Measurements from ENCODE around the gene ACTL10.
"Not testable (repeated sequence)": the region's sequence is repeated elsewhere in the genome, so short reads cannot be mapped to it uniquely, and the experiment has no call there.

The ACTL10 gene

GRCh38 chr20:33666293-33667244, at the start of gene ACTL10:
ACTL10 (plus strand) TSS chr20:33666943; CDS start chr20:33667498, 555 bp downstream.
- peak; percentile 99 for DNase-seq (ENCODE audit: low read depth, low spot score)

GRCh38 chr20:33621717-33622400, 44.9 kb upstream of the ACTL10 start:
- DNase-seq (ENCODE audit: low read depth, low spot score) = no peak

DNA sequence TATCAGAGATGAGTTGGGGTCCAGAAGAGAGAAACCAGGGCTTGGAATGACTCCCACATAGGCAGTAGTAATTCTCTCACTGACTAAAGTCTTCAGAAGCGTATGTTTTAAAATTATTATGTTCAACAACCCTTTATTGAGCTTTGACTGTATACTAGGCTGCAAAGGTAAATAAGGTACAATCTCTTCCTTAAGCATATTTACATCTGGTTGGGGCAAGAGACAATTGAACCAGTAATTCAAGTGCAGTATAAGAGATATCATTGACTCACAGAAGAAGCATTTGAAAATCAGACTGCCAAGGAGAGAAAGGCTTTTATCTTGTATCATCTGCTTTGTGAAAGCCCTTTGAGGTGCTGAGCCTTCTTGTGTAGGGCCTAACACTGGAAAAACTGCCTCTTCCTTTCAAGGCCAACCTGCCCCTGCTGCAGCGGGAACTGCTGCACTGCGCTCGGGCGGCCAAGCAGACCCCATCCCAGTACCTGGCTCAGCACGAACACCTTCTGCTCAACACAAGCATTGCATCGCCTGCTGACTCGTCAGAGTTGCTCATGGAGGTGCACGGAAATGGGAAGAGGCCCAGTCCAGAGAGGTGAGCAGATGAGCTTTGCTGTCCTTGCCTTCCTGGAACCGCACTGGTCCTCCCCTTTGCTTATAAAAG, 43.9 kb upstream of the ACTL10 start:
- no peak for DNase-seq (ENCODE audit: low read depth, low spot score)

GRCh38 chr20:33624399-33624798, 42.3 kb upstream of the ACTL10 start:
- DNase-seq (ENCODE audit: low read depth, low spot score) = no peak

DNA sequence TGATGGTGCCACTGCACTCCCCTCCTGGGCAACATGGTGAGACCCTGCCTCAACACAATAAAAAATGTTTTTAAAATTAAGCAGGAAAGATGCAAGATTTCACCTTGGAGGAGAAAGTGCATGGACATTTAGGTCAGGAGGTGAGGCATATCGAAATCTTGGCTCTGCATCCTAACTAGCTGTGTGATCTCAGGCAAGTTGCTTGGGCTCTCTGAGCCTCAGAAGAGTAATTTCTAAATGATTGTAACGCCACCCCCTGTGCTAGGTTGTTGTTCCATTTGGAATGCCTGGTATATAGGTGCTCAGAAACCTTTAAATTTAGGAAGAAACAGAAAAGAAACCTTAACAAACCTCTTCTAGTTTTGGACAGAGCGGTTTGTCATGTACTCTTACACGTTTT, 40.6 kb upstream of the ACTL10 start:
- DNase-seq (ENCODE audit: low read depth, low spot score) = no peak

DNA sequence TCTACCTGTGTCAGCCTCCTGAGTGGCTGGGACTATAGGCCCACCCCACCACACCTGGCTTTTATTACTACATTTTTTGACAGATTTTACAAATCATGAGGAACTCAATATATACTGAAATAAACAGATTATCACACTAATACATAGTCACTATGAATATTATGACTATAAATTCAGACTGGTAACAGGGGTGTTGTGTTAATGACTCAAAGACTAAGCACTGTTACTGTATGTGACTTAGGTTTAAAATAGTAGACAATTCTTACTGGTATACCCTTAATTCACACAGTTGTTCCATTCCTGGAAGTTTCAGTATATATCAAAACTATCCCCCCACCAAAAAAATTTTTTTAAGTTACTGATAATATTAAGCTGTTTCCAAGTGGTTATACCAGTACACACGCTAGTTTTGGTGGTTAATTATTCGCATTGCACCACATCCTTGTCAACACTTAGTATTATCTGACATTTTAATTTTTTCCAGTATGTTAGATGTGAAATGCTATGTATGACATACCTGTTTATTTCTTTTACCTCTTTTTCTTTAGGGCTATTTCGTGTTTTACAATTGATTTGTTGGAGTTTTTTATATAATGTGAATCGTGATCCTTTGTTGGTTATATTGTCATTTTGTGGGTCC, 39.0 kb upstream of the ACTL10 start:
- DNase-seq (ENCODE audit: low read depth, low spot score) = no peak

DNA sequence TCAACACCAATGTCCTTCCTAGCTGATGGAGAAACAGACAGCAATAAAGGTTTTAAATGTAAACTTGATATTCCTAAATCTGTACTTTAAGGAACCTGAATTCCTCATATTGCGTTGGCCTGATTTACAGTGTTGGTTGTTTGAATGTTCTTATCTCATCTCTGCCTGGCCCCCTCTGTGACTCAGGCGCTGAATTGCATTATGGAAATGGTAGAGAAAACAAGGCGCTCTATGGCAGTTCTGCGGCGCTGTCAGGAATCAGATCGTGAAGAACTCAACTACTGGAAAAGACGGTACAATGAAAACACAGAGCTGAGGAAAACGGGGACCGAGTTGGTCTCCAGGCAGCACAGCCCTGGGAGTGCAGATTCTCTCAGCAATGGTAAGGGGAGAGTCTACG, 37.2 kb upstream of the ACTL10 start:
- no peak for DNase-seq (ENCODE audit: low read depth, low spot score)

GRCh38 chr20:33629979-33630378, 36.8 kb upstream of the ACTL10 start:
- DNase-seq (ENCODE audit: low read depth, low spot score) = no peak

DNA sequence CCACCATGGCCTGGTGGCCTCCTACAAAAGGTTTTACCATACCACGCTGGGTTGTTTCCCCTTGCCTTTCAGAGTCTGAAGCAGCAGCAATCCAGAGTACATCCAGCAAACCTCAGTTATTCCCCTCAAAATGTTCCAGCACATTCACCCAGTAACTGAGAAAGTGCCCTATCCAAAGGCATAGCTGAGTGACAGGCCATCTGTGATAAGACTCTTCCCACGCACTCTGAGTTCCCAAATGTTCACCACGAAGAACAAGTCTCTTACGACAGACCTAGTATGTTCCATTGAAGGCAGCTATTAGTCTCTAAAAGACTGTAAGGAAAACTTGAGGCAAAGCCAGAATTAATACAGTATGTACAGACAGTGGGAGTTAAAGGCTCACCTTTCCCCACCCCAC, 36.2 kb upstream of the ACTL10 start:
- peak; percentile 27 for DNase-seq (ENCODE audit: low read depth, low spot score)

DNA sequence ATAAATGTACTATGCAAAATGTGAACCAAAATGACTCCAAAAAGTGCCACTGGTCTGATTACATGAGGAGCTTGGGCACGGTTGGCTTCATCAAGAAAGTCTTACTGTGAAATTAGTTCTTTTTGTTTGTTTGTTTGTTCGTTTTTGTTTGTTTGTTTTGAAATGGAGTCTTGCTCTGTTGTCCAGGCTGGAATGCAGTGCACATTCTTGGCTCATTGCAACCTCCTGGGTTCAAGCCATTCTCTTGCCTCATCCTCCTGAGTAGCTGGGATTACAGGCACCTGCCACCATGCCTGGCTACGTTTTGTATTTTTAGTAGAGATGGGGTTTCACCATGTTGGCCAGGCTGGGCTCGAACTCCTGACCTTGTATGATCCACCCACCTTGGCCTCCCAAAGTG, 34.8 kb upstream of the ACTL10 start:
- DNase-seq (ENCODE audit: low read depth, low spot score) = not testable (repeated sequence)

- DNase-seq (ENCODE audit: low read depth, low spot score) = no peak
Observed at GRCh38 chr20:33635341-33635740, 31.4 kb upstream of the ACTL10 start.

DNA sequence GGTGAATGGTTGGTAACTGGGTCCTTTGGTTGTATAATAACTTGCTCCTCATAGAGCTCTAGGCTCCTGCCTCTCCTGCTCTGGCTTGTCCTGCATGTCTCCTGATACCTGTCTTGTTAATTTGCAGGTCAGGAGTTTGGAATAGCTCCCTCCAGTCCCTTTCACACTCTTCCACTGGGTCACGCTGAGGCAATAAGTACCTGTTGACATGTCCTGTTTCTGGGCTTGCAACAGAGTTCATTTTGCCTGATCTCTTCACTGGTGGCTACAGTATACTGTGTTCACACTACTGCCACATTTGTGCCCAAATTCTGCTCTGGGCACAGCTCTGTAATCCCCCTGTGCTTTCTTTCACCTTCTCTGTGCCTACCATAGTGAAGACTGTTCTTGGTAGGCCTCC, 30.0 kb upstream of the ACTL10 start:
- no peak for DNase-seq (ENCODE audit: low read depth, low spot score)

- DNase-seq (ENCODE audit: low read depth, low spot score) = no peak
Observed at GRCh38 chr20:33640287-33640686, 26.5 kb upstream of the ACTL10 start.

DNA sequence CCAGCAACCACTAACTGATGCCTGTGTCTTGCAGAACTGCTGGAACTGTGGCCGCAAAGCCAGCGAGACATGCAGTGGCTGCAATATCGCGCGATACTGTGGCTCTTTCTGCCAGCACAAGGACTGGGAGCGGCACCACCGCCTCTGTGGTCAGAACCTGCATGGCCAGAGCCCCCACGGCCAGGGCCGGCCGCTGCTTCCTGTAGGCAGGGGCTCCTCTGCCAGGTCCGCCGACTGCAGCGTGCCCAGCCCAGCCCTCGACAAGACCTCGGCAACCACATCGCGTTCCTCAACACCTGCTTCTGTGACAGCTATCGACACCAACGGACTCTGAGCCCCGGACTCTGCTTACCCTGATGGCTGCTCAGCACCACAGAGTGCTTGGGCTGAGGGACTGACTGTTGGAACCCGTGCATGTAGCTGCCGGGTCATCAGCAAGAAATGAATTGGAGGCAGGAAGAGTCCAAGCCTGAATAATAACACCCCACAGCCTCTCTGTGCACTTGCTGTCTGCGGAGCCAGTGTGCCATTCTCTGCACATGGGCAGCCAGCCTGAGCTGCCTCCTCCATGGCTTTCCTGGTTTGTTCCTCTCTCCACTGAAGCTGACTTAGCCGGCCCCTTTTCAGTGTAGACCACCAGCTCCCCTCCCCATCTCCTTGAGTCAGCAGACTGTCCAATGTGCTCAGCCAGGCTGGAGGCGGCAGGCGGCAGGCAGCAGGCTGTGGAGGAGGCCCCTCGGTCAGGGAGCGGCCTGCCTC, 22.3 kb upstream of the ACTL10 start:
- no peak for DNase-seq (ENCODE audit: low read depth, low spot score)

GRCh38 chr20:33645072-33645358, 21.7 kb upstream of the ACTL10 start:
- DNase-seq (ENCODE audit: low read depth, low spot score) = no peak

- no peak for DNase-seq (ENCODE audit: low read depth, low spot score)
Observed at GRCh38 chr20:33645396-33645795, 21.3 kb upstream of the ACTL10 start.

DNA sequence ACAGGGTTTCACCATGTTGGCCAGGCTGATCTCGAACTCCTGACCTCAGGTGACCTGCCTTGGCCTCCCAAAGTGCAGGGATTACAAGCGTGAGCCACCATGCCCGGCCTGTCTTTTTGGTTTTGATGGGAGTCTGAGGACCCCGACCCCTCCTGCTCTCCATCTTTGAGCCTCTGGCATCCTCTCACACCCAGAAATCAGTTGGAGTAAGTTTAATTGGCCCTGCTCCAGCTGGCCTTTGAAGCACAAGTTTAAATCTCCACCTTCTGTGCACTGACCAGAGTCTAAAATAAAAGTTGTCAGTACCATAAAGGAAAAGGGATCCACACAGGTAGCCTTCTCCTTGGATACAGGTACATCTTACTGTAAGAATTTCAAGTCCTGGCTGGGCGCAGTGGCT, 20.6 kb upstream of the ACTL10 start:
- no peak for DNase-seq (ENCODE audit: low read depth, low spot score)

DNA sequence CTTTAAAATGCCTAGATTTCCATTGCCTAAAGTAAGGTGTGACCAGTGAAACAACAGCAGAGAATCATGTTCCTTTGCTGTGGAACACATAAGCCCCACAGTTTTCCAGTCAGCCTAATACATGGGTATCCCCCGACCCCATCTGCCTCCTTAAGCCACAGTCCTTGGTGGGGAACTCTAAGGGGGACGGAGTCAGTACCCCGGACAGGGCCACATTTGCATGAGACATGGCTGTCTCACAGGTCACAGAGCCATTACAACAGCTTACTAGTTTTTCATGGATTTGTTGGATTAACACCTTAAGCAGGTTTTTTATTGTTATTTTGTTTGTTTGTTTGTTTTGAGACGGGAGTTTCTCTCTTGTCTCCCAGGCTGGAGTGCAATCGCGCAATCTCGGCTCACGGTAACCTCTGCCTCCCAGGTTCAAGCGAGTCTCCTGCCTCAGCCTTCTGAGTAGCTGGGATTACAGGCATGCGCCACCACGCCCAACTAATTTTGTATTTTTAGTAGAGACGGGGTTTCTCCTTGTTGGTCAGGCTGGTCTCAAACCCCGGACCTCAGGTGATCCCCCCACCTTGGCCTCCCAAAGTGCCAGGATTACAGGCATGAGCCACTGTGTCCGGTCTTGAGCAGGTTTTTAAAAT, 19.7 kb upstream of the ACTL10 start:
- peak; percentile 26 for DNase-seq (ENCODE audit: low read depth, low spot score)

DNA sequence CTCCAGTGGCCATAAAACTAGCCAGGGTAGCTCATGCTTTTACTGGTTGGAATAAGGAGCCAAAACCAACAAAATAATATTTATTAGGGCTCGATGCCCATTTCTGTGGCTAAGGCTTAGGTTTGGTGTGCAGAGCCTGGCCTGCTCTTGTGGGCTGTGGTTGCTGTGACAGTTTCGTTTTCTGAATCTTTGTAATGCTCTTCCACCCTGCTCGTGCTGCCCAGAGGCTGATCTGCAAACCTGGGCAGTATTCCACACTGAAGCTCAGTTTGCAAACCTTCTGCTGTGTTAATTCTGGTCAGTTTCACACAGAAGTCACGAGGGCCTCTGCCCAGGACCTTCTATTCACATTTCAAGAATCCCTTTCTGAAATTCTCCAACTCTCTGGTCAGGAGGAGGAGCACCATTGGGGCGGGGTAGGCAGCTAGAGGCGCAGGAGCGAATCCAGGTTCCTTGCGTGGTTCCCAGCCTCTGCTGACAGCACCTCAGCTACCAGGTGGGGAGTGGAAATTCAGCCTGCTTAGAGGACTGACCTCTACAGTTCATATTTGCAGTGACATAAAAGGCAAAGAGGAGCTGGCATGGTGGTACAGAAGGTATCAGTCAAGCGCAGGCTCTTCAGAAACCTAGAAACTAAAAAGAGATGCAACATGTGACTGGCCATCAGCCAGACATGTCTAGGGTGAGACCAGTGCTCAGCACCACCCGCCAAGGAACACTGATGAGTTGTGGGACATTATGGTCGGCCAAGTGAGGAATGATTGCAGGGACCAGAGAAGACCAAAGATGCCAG, 18.9 kb upstream of the ACTL10 start:
- DNase-seq (ENCODE audit: low read depth, low spot score) = peak; percentile 95

DNA sequence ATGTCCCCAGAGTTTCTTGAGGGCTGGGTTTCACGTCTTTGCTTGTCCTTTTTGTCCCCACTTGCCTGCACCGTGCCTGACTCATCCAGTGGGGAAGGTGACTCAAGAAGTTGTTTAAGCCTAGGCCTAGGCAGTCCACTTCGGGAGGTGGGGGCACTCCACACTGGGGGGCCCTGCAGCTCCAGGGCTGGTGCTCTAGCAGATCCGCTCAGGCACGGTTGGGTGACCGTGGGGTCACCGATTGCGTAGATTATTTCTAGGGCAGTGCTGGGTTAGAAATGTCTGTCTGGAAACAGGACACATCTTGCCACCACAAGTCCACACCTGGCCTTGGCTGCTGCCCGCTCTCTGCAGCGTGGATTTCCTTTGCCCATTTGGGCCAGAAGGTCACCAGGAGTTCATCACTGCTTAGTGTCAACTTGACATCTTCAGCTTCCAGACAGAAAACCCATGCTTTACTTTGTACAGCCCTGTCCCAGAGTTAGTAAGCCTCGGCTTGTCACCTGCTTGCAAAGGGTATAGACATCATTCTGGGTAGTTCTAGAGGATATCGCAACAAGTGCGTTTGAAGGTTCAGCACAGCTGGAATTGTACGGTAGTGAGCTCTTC, 18.2 kb upstream of the ACTL10 start:
- peak; percentile 31 for DNase-seq (ENCODE audit: low read depth, low spot score)

Data from astrocyte of the hippocampus (primary cell).